D721Med (cell line): Measurements from ENCODE around the gene HDAC11.
"Not testable (repeated sequence)": the region's sequence is repeated elsewhere in the genome, so short reads cannot be mapped to it uniquely, and the experiment has no call there.

Experiments used
- DNase-seq: peaks from one replicate; pipeline ENCODE4 v3.0.0; 2011; ENCODE audit warnings: low spot score; ENCODE audit not compliant: insufficient read length
- FAIRE-seq: peaks from 2 replicates; lab custom pipeline; 2011; peaks lifted over from hg19 to GRCh38; lab: Jason Lieb, UNC
- TF ChIP-seq, protein P1 (sequence below): IDR thresholded peaks from 2 replicates; pipeline ENCODE4 v1.5.1; 2012; ENCODE audit warnings: mild to moderate bottlenecking, control low read depth; ENCODE audit not compliant: insufficient read depth; ENCODE audit errors: missing control alignments

The HDAC11 gene

DNA sequence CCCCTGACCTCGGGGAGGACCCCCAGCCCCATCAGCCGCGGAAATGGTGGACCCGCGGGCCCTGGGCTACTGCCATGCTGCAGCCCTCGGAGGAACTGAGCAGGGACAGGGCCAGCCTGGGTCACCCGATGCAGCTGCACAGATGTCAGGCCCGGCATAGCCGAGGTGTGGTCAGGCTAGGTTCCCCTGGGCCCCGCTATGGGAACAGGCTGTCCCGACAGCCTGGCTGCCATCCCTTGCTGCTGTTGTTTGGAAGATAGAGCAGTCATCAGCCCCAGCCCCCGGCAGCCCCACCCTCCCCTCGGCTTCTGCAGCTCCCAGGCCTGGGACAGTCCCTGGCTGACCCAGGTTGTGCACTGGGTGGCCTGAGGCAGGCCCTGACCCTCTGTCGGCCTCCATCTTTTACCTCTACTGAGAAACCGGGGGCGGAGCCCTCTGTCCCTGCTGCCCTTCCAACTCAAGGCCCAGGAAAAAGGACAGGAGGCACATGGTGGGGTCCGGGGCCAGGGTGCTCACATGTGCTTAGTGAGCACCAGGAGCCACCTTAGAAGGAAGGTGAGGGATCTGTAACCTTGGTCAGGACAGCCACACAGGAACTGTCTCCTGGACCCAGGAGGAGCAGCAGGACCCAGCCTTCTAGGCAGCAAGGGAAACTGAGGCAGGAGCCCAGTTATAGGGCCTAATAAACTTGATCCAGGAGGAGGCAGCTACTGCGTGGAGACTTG, 37.3 kb downstream of the HDAC11 start:
- no peak for FAIRE-seq
- DNase-seq, result no peak
- TF ChIP-seq, protein P1, sequence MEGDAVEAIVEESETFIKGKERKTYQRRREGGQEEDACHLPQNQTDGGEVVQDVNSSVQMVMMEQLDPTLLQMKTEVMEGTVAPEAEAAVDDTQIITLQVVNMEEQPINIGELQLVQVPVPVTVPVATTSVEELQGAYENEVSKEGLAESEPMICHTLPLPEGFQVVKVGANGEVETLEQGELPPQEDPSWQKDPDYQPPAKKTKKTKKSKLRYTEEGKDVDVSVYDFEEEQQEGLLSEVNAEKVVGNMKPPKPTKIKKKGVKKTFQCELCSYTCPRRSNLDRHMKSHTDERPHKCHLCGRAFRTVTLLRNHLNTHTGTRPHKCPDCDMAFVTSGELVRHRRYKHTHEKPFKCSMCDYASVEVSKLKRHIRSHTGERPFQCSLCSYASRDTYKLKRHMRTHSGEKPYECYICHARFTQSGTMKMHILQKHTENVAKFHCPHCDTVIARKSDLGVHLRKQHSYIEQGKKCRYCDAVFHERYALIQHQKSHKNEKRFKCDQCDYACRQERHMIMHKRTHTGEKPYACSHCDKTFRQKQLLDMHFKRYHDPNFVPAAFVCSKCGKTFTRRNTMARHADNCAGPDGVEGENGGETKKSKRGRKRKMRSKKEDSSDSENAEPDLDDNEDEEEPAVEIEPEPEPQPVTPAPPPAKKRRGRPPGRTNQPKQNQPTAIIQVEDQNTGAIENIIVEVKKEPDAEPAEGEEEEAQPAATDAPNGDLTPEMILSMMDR, result no peak

DNA sequence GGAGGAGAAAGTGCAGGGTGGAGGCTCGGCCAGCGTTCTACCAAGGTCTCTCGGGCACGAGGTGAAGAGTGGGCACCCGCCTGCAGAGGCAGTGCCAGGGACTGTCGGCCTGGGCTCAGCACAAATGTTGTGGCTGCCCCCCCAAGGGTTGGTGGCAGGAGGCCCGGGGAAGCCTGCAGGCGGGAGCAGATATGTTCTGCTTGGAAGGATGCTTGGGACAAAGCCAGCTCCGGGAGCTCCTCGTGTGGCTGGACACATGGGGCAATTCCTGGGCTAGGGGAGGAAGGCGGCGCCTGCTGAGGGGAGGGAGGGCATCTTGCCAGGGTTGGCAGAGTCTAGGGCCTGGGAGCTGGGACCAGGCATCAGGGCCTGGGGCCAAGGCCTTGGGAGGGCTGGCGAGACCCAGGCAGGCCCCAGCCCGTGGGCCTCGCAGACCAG, 38.4 kb downstream of the HDAC11 start:
- no peak for FAIRE-seq
- DNase-seq, result no peak
- TF ChIP-seq, protein P1, result no peak

DNA sequence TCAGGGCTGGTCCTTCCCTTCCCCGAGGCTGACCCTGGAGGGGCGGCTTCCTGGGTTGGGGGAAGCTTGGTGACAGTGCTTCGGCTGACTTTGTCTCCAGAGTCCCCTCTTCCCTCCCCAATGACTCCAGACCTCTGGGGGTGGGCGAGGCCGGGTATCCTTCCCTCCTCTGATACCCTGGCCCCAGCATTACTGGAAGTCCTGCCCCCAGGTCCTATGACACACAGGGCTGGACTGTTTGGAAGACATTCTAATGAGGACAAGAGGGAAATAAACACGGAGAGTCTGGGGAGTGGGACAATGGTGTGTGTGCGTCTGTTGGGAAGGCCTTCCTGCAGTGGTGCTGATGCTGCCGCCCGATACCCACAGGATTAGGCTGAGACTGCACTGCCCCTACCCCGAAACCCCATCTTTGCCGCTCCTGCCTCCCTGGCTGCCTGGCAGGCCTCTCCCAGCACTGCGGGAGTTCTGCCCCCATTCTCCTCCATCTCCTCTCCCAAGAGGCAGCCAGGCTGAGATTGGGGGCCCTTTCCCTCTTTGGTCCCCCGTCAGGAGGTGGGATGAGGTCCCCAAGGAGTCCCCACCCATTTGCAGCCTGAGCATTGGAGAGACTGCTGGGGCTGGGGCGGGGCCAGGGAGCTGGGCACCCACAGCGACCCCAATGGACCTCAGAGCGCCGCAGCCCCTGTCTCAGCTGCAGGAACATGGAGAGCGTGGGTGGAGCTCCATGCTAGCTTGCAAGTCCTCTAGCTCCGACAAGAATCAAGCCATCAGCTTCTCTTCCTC, 39.1 kb downstream of the HDAC11 start:
- no peak for FAIRE-seq

DNA sequence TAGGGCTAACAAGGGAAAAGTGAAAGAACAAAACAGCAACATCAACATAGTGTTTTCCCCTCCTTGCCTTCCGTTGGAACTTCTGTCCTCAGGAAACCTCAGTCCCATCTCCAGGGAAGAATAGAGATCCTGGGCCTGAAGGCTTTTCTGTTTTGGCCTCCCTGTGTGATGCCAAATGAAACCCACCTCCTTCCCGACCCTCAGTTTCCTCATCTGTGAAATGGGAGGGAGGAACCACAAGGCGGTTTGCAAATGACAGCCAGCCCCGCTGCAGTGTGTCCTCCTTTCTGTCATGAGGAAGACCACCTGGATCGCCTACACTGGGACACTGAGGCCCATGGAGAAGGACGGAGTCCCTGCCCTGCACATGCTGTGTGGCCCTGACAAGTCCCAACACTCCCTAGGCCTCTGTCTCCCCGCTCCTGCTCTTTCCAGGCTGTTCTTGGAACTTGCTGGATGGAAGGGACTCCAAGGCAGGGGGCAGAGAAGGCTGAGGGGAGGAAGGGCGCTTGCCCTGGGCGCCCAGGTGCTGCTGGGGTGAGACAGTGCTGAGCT, 40.3 kb downstream of the HDAC11 start:
- DNase-seq (no peak), FAIRE-seq (no peak)
- TF ChIP-seq, protein P1, result no peak

More for the DNA sequence above, 39.1 kb downstream of the HDAC11 start:
- no peak for DNase-seq
- TF ChIP-seq, protein P1, result no peak

DNA sequence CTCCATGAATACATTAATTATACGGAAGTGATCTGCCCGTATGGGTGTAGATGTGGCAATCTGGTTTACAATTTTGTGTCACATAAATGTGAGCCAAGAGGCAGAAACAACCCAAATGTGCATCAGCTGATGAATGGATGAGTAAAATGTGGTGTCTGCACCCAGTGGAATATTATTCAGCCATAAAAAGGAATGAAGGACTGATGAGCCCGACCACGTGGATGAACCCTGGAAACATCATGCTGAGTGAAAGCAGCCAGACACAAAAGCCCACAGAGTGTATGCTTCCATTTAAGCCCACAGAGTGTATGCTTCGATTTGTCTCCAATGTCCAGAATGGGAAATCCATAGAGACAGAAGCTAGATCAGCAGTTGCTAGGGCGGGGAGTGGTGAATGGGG, 41.2 kb downstream of the HDAC11 start:
- DNase-seq, result no peak
- TF ChIP-seq, protein P1, result no peak
- FAIRE-seq, result no peak

DNA sequence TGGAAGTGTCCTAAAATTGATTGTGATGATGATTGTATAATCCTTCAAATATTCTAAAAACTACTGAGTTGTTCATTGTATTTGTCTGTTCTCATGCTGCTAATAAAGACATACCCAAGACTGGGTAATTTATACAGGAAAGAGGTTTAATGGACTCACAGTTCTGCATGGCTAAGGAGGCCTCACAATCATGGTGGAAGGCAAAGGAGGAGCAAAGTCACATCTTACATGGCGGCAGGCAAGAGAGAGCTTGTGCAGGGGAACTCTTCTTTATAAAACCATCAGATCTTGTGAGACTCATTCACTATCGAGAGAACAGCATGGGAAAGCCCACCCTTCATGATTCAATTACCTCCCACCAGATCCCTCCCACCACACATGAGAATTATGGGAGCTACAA, 41.6 kb downstream of the HDAC11 start:
- not testable (repeated sequence) for FAIRE-seq, DNase-seq

DNA sequence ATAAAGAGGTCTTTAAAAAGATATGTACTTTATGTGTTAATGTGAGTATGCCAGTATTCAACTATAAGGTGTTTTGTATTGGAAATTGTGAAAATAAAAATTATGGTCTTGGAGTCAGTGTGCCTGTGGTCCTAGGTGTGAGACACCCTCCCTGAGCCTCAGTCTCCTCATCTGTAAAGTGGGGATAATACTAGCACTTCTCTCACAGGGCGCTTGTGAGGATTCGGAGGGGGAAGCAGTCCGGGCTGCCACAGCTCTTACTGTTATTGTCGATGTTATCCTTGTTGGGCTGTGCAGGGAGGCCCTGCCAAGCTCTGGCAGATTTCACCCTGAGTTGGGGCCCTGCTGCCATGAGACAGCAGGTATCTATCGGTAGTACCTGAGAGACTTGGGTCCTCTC, 42.1 kb downstream of the HDAC11 start:
- no peak for DNase-seq
- TF ChIP-seq, protein P1, result no peak
- no peak for FAIRE-seq
